DOHH2 (cell line): ENCODE data around the gene MDGA2.

Source experiments
- H3F3A ChIP-seq: fragments of 200-600 bp; sonication (generic), shearing (Covaris generic); 2 replicates; pipeline ENCODE4 v1.6.0; 2016; ENCODE audit warnings: antibody characterized with exemption, mild to moderate bottlenecking; ENCODE audit not compliant: control insufficient read depth, insufficient read depth
- H3K27ac ChIP-seq: fragments of 200-600 bp; sonication (generic); 2 replicates; pipeline ENCODE4 v1.5.1; 2014; ENCODE audit warnings: low read depth, mild to moderate bottlenecking, low read length, moderate library complexity
- H3K27me3 ChIP-seq: fragments of 200-600 bp; sonication (generic); 2 replicates; pipeline ENCODE4 v1.6.1; 2014; ENCODE audit warnings: mild to moderate bottlenecking, low read length, mixed read lengths; ENCODE audit not compliant: control insufficient read depth
- H3K36me3 ChIP-seq: fragments of 200-600 bp; sonication (generic); 2 replicates; pipeline ENCODE4 v1.6.1; 2014; ENCODE audit warnings: mild to moderate bottlenecking, low read length, moderate library complexity, mixed read lengths; ENCODE audit not compliant: control insufficient read depth
- H3K4me1 ChIP-seq: fragments of 200-600 bp; sonication (generic); 2 replicates; pipeline ENCODE4 v1.6.1; 2014; ENCODE audit warnings: mild to moderate bottlenecking, low read length, mixed read lengths; ENCODE audit not compliant: control insufficient read depth
- H3K4me2 ChIP-seq: fragments of 200-600 bp; sonication (generic); 2 replicates; pipeline ENCODE4 v1.6.0; 2014; ENCODE audit warnings: mild to moderate bottlenecking, low read length, moderate library complexity
- H3K4me3 ChIP-seq: fragments of 200-600 bp; sonication (generic); 2 replicates; pipeline ENCODE4 v1.5.1; 2014; ENCODE audit warnings: mild to moderate bottlenecking, low read length, mixed read lengths
- H3K79me2 ChIP-seq: fragments of 200-600 bp; sonication (generic); 2 replicates; pipeline ENCODE4 v1.6.1; 2014; ENCODE audit warnings: mild to moderate bottlenecking, low read length, mixed read lengths; ENCODE audit not compliant: control insufficient read depth
- H3K9me2 ChIP-seq: fragments of 200-600 bp; sonication (generic); replicated peaks from 2 replicates; pipeline ENCODE4 v1.6.1; 2014; ENCODE audit warnings: mild to moderate bottlenecking, low read length, mixed read lengths; ENCODE audit not compliant: control insufficient read depth
- H3K9me3 ChIP-seq: fragments of 200-600 bp; sonication (generic); 2 replicates; pipeline ENCODE4 v1.6.1; 2014; ENCODE audit warnings: antibody characterized with exemption, low read length, mixed read lengths; ENCODE audit not compliant: control insufficient read depth, insufficient read depth
- H4K20me1 ChIP-seq: fragments of 200-600 bp; sonication (generic); 2 replicates; pipeline ENCODE4 v1.6.0; 2014; ENCODE audit warnings: low read depth, mild to moderate bottlenecking, antibody characterized with exemption, low read length, moderate library complexity; ENCODE audit not compliant: control insufficient read depth, insufficient read depth
- EZH2phosphoT487 ChIP-seq: fragments of 200-600 bp; sonication (generic); IDR thresholded peaks from 2 replicates; pipeline ENCODE4 v1.6.1; 2017; ENCODE audit warnings: borderline replicate concordance, mild to moderate bottlenecking, antibody characterized with exemption, low read length, moderate library complexity, mixed read lengths
- TF ChIP-seq, protein P1 (sequence below): fragments of 200-600 bp; sonication (generic); IDR thresholded peaks from one replicate; pipeline ENCODE4 v1.5.1; 2014; ENCODE audit warnings: antibody characterized with exemption, mild to moderate bottlenecking, low read depth, low read length; ENCODE audit not compliant: poor library complexity, severe bottlenecking

MDGA2 gene

DNA sequence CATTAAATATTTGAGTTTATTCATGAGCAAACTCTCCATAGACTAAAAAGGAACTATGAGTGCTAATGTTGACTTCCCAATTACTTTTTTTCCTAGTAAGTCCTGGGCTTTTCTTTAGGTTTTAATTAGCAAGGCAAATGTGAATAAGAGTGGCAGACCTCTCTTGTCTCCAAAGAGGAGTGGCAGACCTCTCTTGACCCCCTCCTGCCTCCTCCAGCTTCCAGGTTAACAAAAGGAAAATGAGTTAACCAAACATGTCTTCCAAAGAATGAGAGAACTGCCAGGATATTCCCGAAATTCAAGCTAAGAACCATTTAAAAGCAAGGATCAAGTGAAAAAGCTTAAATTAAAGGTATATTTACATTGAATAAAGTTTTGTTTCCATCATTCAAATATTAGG is 253.2 kb downstream of the MDGA2 start:
- Histone ChIP-seq H3K9me3 (no peaks in the 10 kb centered on the region), H3K4me2 (no peak overlapping the region), H3F3A (no peaks in the 10 kb centered on the region), H3K4me3 (no peak overlapping the region), H3K79me2 (no peaks in the 10 kb centered on the region), H3K36me3 (no peaks in the 10 kb centered on the region), H3K4me1 (no peaks in the 10 kb centered on the region), H3K9me2 (no peaks in the 10 kb centered on the region), H4K20me1 (no peaks in the 10 kb centered on the region), H3K27me3 (no peaks in the 10 kb centered on the region), H3K27ac (no peak overlapping the region)
- TF ChIP-seq, protein P1, sequence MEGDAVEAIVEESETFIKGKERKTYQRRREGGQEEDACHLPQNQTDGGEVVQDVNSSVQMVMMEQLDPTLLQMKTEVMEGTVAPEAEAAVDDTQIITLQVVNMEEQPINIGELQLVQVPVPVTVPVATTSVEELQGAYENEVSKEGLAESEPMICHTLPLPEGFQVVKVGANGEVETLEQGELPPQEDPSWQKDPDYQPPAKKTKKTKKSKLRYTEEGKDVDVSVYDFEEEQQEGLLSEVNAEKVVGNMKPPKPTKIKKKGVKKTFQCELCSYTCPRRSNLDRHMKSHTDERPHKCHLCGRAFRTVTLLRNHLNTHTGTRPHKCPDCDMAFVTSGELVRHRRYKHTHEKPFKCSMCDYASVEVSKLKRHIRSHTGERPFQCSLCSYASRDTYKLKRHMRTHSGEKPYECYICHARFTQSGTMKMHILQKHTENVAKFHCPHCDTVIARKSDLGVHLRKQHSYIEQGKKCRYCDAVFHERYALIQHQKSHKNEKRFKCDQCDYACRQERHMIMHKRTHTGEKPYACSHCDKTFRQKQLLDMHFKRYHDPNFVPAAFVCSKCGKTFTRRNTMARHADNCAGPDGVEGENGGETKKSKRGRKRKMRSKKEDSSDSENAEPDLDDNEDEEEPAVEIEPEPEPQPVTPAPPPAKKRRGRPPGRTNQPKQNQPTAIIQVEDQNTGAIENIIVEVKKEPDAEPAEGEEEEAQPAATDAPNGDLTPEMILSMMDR: no peak
- TF ChIP-seq EZH2phosphoT487: no peak

DNA sequence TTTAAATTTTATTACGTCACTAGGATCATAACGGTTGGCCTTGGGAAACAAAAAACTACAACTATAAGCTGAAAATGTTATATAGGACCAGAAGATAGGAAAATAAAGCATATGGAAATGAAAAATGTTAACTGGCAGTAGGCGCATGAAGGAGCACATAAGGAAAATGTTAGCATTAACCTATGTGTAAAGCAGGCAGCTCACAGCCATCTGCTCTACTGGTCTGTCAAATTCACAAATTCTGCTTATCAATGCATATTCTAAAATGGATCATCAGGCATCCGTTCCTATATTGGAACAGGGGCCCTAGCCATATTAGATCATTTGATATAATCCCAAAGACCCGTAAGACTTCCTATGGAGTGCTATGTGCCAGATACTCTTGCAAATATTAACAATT is 263.9 kb downstream of the MDGA2 start:
- TF ChIP-seq, protein P1: no peak
- TF ChIP-seq EZH2phosphoT487: no peak
- Histone ChIP-seq H3K79me2 (no peaks in the 10 kb centered on the region), H3K27ac (no peak overlapping the region), H3K4me2 (no peak overlapping the region), H3K9me3 (no peaks in the 10 kb centered on the region), H3K27me3 (no peaks in the 10 kb centered on the region), H3K4me1 (no peaks in the 10 kb centered on the region), H3K9me2 (no peaks in the 10 kb centered on the region), H3F3A (no peaks in the 10 kb centered on the region), H3K36me3 (no peaks in the 10 kb centered on the region), H3K4me3 (no peak overlapping the region), H4K20me1 (no peaks in the 10 kb centered on the region)

DNA sequence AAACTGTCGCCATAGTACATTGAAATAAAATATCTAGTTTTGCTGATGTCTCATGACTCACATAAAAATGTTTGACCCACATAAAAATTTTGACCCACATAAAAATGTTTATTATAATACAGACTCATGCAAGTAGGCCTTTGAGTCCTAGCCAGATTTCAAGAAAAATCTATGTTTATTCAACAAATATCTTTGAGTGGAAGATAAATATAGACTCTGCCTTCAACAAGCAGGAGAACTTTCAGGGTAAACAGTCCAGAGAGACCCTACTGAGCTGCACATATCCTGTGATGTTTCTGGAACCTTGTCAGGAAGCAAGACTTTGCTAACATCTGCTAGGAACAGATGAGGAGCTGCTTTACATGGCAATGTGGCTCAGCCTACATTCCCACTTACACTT is 283.1 kb downstream of the MDGA2 start:
- no peaks in the 10 kb centered on the region; the same call in 1 of the 2 replicates for H3K9me2 ChIP-seq
- no peak for TF ChIP-seq EZH2phosphoT487
- TF ChIP-seq, protein P1: no peak
- H3K79me2 ChIP-seq: no peaks in the 10 kb centered on the region

More for the DNA sequence above, 283.1 kb downstream of the MDGA2 start:
- Histone ChIP-seq H3K27ac (no peak overlapping the region), H3K9me3 (no peaks in the 10 kb centered on the region), H3F3A (no peaks in the 10 kb centered on the region), H3K27me3 (no peaks in the 10 kb centered on the region), H3K4me3 (no peak overlapping the region), H4K20me1 (no peaks in the 10 kb centered on the region), H3K36me3 (no peaks in the 10 kb centered on the region), H3K4me2 (no peak overlapping the region), H3K4me1 (no peaks in the 10 kb centered on the region)
